Colonic mucosa (tissue), 4 donors: ENCODE data around the gene MUS81. TPM values are rescaled to one million over a fixed set of nuclear protein-coding genes. Genes with fewer than 3 reads are reported as not detected.

Experiments
- DNase-seq: peaks from one replicate; pipeline ENCODE4 v3.0.0-alpha.2; 2020
- H3K27ac ChIP-seq: fragments of 200-600 bp; one replicate; pipeline ENCODE4 v1.8.0; 2021
- H3K27me3 ChIP-seq: fragments of 200-600 bp; one replicate; pipeline ENCODE4 v1.8.0; 2021
- H3K36me3 ChIP-seq: fragments of 200-600 bp; one replicate; pipeline ENCODE4 v1.8.0; 2021
- H3K4me1 ChIP-seq: fragments of 200-600 bp; one replicate; pipeline ENCODE4 v1.8.0; 2021; ENCODE audit warnings: mild to moderate bottlenecking
- H3K4me3 ChIP-seq: fragments of 200-600 bp; one replicate; pipeline ENCODE4 v1.8.0; 2021
- H3K9ac ChIP-seq, 2 donors: one replicate each; pipeline ENCODE4 v1.7.0; 2013; ENCODE audit warnings: control low read depth in 2 of 2, low read depth in 2 of 2, low read length in 2 of 2
- H3K9me3 ChIP-seq: fragments of 200-600 bp; one replicate; pipeline ENCODE4 v1.8.0; 2021
- CTCF ChIP-seq: fragments of 200-600 bp; IDR thresholded peaks from one replicate; pipeline ENCODE4 v1.8.0; 2022; ENCODE audit warnings: antibody characterized with exemption, mild to moderate bottlenecking
- intact Hi-C: fragments of 100-400 bp; cut with DNase I; formaldehyde crosslinking; loops from one replicate; pipeline ENCODE4 v1.14.1; 2022
- total RNA-seq, 2 donors: library from RNA; stranded (reverse); fragmentation: NEBNext Ultra II Directional in 1 of 2; extraction: Animal tissue kit (Norgen Biotek cat#: 25700) in 1 of 2; gene quantifications; one replicate each; pipeline ENCODE4 v1.2.1, GENCODE V29; 2021
- donor health status: healthy.
- donor health status: DM: no; HTN: no; CAD: no.
- donor health status: DM: no; HTN: no; CAD: no.

MUS81 gene
- total RNA-seq, 2 donors from 2014 or later: 47.2 to 62.5 TPM

- H3K36me3 ChIP-seq: peaks cover 7% of the 10 kb centered on the region
- no peaks in the 10 kb centered on the region for H3K9me3 ChIP-seq
- H3K4me3 ChIP-seq: peak overlapping the region; percentile 92
- H3K9ac ChIP-seq: peak overlapping the region; percentile 79 to 82
- peak overlapping the region; percentile 100 for H3K27ac ChIP-seq
- H3K4me1 ChIP-seq: peaks cover 13% of the 10 kb centered on the region
- no peaks in the 10 kb centered on the region for H3K27me3 ChIP-seq
- intact Hi-C loops: no loop called here
- DNase-seq: no peak
- TF ChIP-seq CTCF: no peak
Observed at GRCh38 chr11:65861165-65861505, 902 bp downstream of the MUS81 start.

- H3K9ac ChIP-seq: peak overlapping the region; percentile 79 to 82
- no peak for TF ChIP-seq CTCF
- peak overlapping the region; percentile 92 for H3K4me3 ChIP-seq
- H3K9me3 ChIP-seq: no peaks in the 10 kb centered on the region
- H3K27me3 ChIP-seq: no peaks in the 10 kb centered on the region
- H3K27ac ChIP-seq: peak overlapping the region; percentile 100
- intact Hi-C loops: no loop called here
- no peak for DNase-seq
- peaks cover 7% of the 10 kb centered on the region for H3K36me3 ChIP-seq
- H3K4me1 ChIP-seq: peaks cover 11% of the 10 kb centered on the region
Observed at GRCh38 chr11:65861533-65862183, 1.4 kb downstream of the MUS81 start.

- intact Hi-C loops: no loop called here
- Histone ChIP-seq H3K9ac (peak overlapping the region in 1 of 2 donors; percentile 14), H3K9me3 (no peaks in the 10 kb centered on the region), H3K27me3 (no peaks in the 10 kb centered on the region), H3K27ac (peak overlapping the region; percentile 100), H3K4me3 (no peak overlapping the region), H3K4me1 (peaks cover 11% of the 10 kb centered on the region), H3K36me3 (peaks cover 7% of the 10 kb centered on the region)
- no peak for DNase-seq
- TF ChIP-seq CTCF: no peak
Observed at GRCh38 chr11:65862191-65862735, 2.0 kb downstream of the MUS81 start.

GRCh38 chr11:65862941-65863888 lies 3.0 kb downstream of the MUS81 start:
- no peak overlapping the region for H3K4me3 ChIP-seq
- no peak overlapping the region for H3K27ac ChIP-seq
- peaks cover 7% of the 10 kb centered on the region for H3K36me3 ChIP-seq
- H3K9ac ChIP-seq: peak overlapping the region in 1 of 2 donors; percentile 14
- no peaks in the 10 kb centered on the region for H3K27me3 ChIP-seq
- no peak for DNase-seq
- TF ChIP-seq CTCF: no peak
- H3K4me1 ChIP-seq: peaks cover 11% of the 10 kb centered on the region
- no peaks in the 10 kb centered on the region for H3K9me3 ChIP-seq
- intact Hi-C loops: no loop called here

GRCh38 chr11:65863889-65864705 lies 3.9 kb downstream of the MUS81 start:
- H3K36me3 ChIP-seq: peaks cover 7% of the 10 kb centered on the region
- H3K27me3 ChIP-seq: no peaks in the 10 kb centered on the region
- H3K4me3 ChIP-seq: no peak overlapping the region
- intact Hi-C loops: no loop called here
- DNase-seq: no peak
- peaks cover 11% of the 10 kb centered on the region for H3K4me1 ChIP-seq
- TF ChIP-seq CTCF: no peak
- H3K9ac ChIP-seq: no peak overlapping the region
- H3K9me3 ChIP-seq: no peaks in the 10 kb centered on the region
- H3K27ac ChIP-seq: no peak overlapping the region
